GM12864 (cell line): ENCODE results near the gene CFAP77.

Experiments used
- DNase-seq: peaks from one replicate; pipeline ENCODE4 v3.0.0-alpha.2; 2011; ENCODE audit warnings: low read depth
- H3K4me3 ChIP-seq: 2 replicates; pipeline ENCODE4 v1.5.1; 2011; ENCODE audit warnings: mild to moderate bottlenecking, low read depth, low read length, control low read depth
- CTCF ChIP-seq: IDR thresholded peaks from 2 replicates; pipeline ENCODE4 v1.5.1; 2011; ENCODE audit warnings: low read depth, mild to moderate bottlenecking, moderate library complexity, low read length, control low read depth, inconsistent platforms; ENCODE audit errors: missing control alignments

CFAP77 gene

GRCh38 chr9:132418726-132419363, 8.8 kb downstream of the CFAP77 start:
- no peak for DNase-seq
- no peak overlapping the region for H3K4me3 ChIP-seq
- no peak for TF ChIP-seq CTCF

- no peak overlapping the region for H3K4me3 ChIP-seq
- no peak for TF ChIP-seq CTCF
- no peak for DNase-seq
Observed at GRCh38 chr9:132422574-132422973, 12.6 kb downstream of the CFAP77 start.

- no peak overlapping the region for H3K4me3 ChIP-seq
- DNase-seq, result no peak
- TF ChIP-seq CTCF, result no peak
Observed at GRCh38 chr9:132423503-132423902, 13.5 kb downstream of the CFAP77 start.

GRCh38 chr9:132424857-132425674, 15.1 kb downstream of the CFAP77 start:
- TF ChIP-seq CTCF, result no peak
- H3K4me3 ChIP-seq, result no peak overlapping the region
- no peak for DNase-seq

- TF ChIP-seq CTCF, result no peak
- no peak for DNase-seq
- no peak overlapping the region for H3K4me3 ChIP-seq
Observed at GRCh38 chr9:132425675-132426062, 15.7 kb downstream of the CFAP77 start.

- H3K4me3 ChIP-seq, result no peak overlapping the region
- no peak for TF ChIP-seq CTCF
- DNase-seq, result no peak
Observed at GRCh38 chr9:132426639-132427414, 16.8 kb downstream of the CFAP77 start.
